NCI-H2227 treated with DMSO at 0.1 percent for 48 hours (cell line): ENCODE measurements around the gene PHIP.

Experiments
- DNase-seq: peaks from one replicate; lab custom pipeline; 2025; lab: John Stamatoyannopoulos, UW

Gene PHIP

GRCh38 chr6:79009819-79010218 is 68.2 kb downstream of the PHIP start:
- no peak for DNase-seq

GRCh38 chr6:79005497-79005896 is 72.6 kb downstream of the PHIP start:
- DNase-seq, result no peak

- DNase-seq, result no peak
Measured at GRCh38 chr6:79005024-79005423, 73.0 kb downstream of the PHIP start.

GRCh38 chr6:79004239-79004638 is 73.8 kb downstream of the PHIP start:
- no peak for DNase-seq

GRCh38 chr6:79001415-79001814 is 76.6 kb downstream of the PHIP start:
- DNase-seq, result no peak

- DNase-seq, result no peak
Measured at GRCh38 chr6:78999737-79000136, 78.3 kb downstream of the PHIP start.

GRCh38 chr6:78995946-78996345 is 82.1 kb downstream of the PHIP start:
- no peak for DNase-seq

- no peak for DNase-seq
Measured at GRCh38 chr6:78995346-78995745, 82.7 kb downstream of the PHIP start.

GRCh38 chr6:78993955-78994354 is 84.1 kb downstream of the PHIP start:
- no peak for DNase-seq

GRCh38 chr6:78989191-78989590 is 88.9 kb downstream of the PHIP start:
- no peak for DNase-seq

- no peak for DNase-seq
Measured at GRCh38 chr6:78986161-78986560, 91.9 kb downstream of the PHIP start.

GRCh38 chr6:78984225-78984950 is 93.7 kb downstream of the PHIP start:
- no peak for DNase-seq

GRCh38 chr6:78967191-78967590 is 110.9 kb downstream of the PHIP start:
- DNase-seq, result no peak

- no peak for DNase-seq
Measured at GRCh38 chr6:78966542-78966941, 111.5 kb downstream of the PHIP start.

GRCh38 chr6:78962448-78962847 is 115.6 kb downstream of the PHIP start:
- no peak for DNase-seq

- no peak for DNase-seq
Measured at GRCh38 chr6:78954740-78955139, 123.3 kb downstream of the PHIP start.

GRCh38 chr6:78953798-78954197 is 124.3 kb downstream of the PHIP start:
- DNase-seq, result no peak

- DNase-seq, result no peak
Measured at GRCh38 chr6:78952362-78952761, 125.7 kb downstream of the PHIP start.

- no peak for DNase-seq
Measured at GRCh38 chr6:78948785-78949184, 129.3 kb downstream of the PHIP start.

- DNase-seq, result no peak
Measured at GRCh38 chr6:78947962-78948361, 130.1 kb downstream of the PHIP start.

GRCh38 chr6:78947529-78947928 is 130.5 kb downstream of the PHIP start:
- DNase-seq, result no peak

GRCh38 chr6:78942446-78942845 is 135.6 kb downstream of the PHIP start:
- DNase-seq, result no peak

GRCh38 chr6:78936515-78936914 is 141.5 kb downstream of the PHIP start:
- no peak for DNase-seq

GRCh38 chr6:78935553-78935952 is 142.5 kb downstream of the PHIP start:
- no peak for DNase-seq
